Endodermal cell (in vitro differentiated cells): ENCODE measurements around the gene GARIN5B. TPM values are rescaled to one million over a fixed set of nuclear protein-coding genes. Genes with fewer than 3 reads are reported as not detected.

Experiments used
- DNase-seq: peaks from one replicate; pipeline ENCODE4 v3.0.0-alpha.2; 2017
- H3K27ac ChIP-seq: 2 replicates; pipeline ENCODE4 v1.5.1; 2013; ENCODE audit warnings: mild to moderate bottlenecking, low read depth, low read length, moderate library complexity
- H3K27me3 ChIP-seq: 2 replicates; pipeline ENCODE4 v1.6.1; 2013; ENCODE audit warnings: mild to moderate bottlenecking, low read length, moderate library complexity; ENCODE audit not compliant: insufficient read depth, control insufficient read depth, poor library complexity, severe bottlenecking
- H3K36me3 ChIP-seq: 2 replicates; pipeline ENCODE4 v1.7.0; 2013; ENCODE audit warnings: mild to moderate bottlenecking, low read length, moderate library complexity; ENCODE audit not compliant: control insufficient read depth, insufficient read depth
- H3K4me1 ChIP-seq: one replicate; pipeline ENCODE4 v1.7.0; 2013; ENCODE audit warnings: low read length; ENCODE audit not compliant: control insufficient read depth, insufficient read depth
- H3K4me3 ChIP-seq: 2 replicates; pipeline ENCODE4 v1.5.1; 2013; ENCODE audit warnings: mild to moderate bottlenecking, low read length, moderate library complexity
- H3K9ac ChIP-seq: 2 replicates; pipeline ENCODE4 v1.6.1; 2013; ENCODE audit warnings: mild to moderate bottlenecking, low read length, moderate library complexity; ENCODE audit not compliant: poor library complexity, severe bottlenecking; ENCODE audit errors: extremely low read depth
- H3K9me3 ChIP-seq: 2 replicates; pipeline ENCODE4 v1.6.1; 2013; ENCODE audit warnings: mild to moderate bottlenecking, low read length, moderate library complexity; ENCODE audit not compliant: control insufficient read depth
- H3K27ac Mint-ChIP-seq: 2 replicates; pipeline ENCODE4 v1.8.0; 2020; ENCODE audit warnings: mixed read lengths
- H3K27me3 Mint-ChIP-seq: 2 replicates; pipeline ENCODE4 v1.8.0; 2021; ENCODE audit warnings: mild to moderate bottlenecking, mixed read lengths; ENCODE audit not compliant: insufficient read depth
- H3K36me3 Mint-ChIP-seq: 2 replicates; pipeline ENCODE4 v1.8.0; 2020; ENCODE audit warnings: low read depth, mixed read lengths
- H3K4me1 Mint-ChIP-seq: 2 replicates; pipeline ENCODE4 v1.8.0; 2020; ENCODE audit warnings: mixed read lengths
- H3K4me3 Mint-ChIP-seq: 2 replicates; pipeline ENCODE4 v1.8.0; 2020; ENCODE audit warnings: mild to moderate bottlenecking, moderate library complexity, mixed read lengths
- H3K9me3 Mint-ChIP-seq: 2 replicates; pipeline ENCODE4 v1.8.0; 2020; ENCODE audit warnings: mild to moderate bottlenecking, mixed read lengths
- WGBS, 2 experiments: methylation state at CpG; one replicate each; pipeline versions ENCODE4 v1.1.5 to v1.1.7; 2013; ENCODE audit warnings: missing lambda C conversion rate in 2 of 2, mixed read lengths in 1 of 2; ENCODE audit not compliant: insufficient coverage in 1 of 2, insufficient read length in 1 of 2; 5-methylcytosine and 5-hydroxymethylcytosine counted together
- total RNA-seq, 2 donors: library from RNA; stranded (reverse); fragmentation: NEBNext Ultra II Directional in 1 of 2; extraction: Animal tissue kit (Norgen Biotek cat#: 25700) in 1 of 2; gene quantifications; 2 replicates in 1 of 2; 3 replicates in 1 of 2; pipeline ENCODE4 v1.2.1, GENCODE V29; 2021
- TF ChIP-seq, protein P1 (sequence below): fragments of 200-600 bp; sonication (generic); conservative IDR thresholded peaks from 2 replicates; pipeline ENCODE4 v1.5.0; 2021; ENCODE audit warnings: antibody characterized with exemption, mild to moderate bottlenecking

GARIN5B gene
- total RNA-seq, 2 donors from 2014 or later, result 0.09 to 0.11 TPM

DNA sequence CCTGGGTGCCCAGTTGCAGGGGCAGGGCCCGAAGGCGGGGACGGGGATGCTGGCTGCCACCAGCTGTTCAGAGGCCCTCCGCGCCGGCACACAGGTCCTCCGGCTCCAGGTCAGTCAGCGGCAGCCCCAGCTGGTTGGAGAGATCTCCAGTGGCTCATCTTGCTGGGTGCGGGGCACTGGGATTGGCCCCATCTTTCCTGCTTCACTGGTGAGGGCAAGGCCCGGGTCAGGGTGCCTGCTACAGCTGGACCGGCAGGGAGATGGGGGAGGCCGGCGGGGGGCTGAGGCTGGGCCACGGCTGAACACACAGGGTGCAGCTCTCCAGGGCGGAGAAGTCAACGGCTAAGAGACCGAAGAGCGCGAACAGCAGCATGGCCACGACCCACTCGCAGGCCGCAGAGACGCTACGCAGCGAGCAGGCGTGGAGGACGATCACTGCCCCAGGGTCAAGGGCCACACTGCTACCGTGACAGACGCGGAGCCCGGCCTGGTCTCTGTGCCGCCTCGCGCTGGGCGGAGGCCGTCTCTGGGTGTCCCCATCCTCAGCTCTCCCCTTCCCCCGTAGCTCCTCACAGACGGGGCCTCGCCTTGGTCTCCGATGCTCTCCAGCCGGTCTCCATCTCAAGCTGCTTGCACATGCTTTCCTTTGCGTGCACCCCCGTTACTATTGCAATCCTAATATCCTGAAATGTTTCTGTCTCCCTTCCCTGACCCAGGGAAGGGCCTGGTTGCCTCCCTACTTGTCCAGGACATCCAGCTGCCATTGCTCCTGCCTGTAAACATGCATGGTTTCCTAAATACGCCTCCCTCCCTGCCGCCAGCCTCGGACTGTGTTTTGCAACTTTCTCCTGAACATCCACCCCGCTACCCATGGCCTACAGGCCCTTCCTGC is 50.2 kb downstream of the GARIN5B start:
- Mint-ChIP-seq H3K27ac (peak overlapping the region; percentile 18), H3K4me3 (no peak overlapping the region), H3K4me1 (peaks cover 3% of the 10 kb centered on the region), H3K27me3 (no peaks in the 10 kb centered on the region), H3K36me3 (peaks cover 24% of the 10 kb centered on the region), H3K9me3 (no peaks in the 10 kb centered on the region)
- Histone ChIP-seq H3K36me3 (peaks cover 23% of the 10 kb centered on the region), H3K9me3 (no peaks in the 10 kb centered on the region), H3K4me3 (no peak overlapping the region), H3K4me1 (peaks cover 3% of the 10 kb centered on the region), H3K27ac (peak overlapping the region; percentile 17), H3K9ac (no peak overlapping the region), H3K27me3 (no peaks in the 10 kb centered on the region)
- no peak for DNase-seq
- WGBS, 2 experiments, result 93 to 94% methylated on average over 41 to 47 of the region's 47 CpGs
- TF ChIP-seq, protein P1, sequence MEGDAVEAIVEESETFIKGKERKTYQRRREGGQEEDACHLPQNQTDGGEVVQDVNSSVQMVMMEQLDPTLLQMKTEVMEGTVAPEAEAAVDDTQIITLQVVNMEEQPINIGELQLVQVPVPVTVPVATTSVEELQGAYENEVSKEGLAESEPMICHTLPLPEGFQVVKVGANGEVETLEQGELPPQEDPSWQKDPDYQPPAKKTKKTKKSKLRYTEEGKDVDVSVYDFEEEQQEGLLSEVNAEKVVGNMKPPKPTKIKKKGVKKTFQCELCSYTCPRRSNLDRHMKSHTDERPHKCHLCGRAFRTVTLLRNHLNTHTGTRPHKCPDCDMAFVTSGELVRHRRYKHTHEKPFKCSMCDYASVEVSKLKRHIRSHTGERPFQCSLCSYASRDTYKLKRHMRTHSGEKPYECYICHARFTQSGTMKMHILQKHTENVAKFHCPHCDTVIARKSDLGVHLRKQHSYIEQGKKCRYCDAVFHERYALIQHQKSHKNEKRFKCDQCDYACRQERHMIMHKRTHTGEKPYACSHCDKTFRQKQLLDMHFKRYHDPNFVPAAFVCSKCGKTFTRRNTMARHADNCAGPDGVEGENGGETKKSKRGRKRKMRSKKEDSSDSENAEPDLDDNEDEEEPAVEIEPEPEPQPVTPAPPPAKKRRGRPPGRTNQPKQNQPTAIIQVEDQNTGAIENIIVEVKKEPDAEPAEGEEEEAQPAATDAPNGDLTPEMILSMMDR, result no peak

- TF ChIP-seq, protein P1, result no peak
- Mint-ChIP-seq H3K27me3 (no peaks in the 10 kb centered on the region), H3K9me3 (no peaks in the 10 kb centered on the region), H3K4me1 (peaks cover 3% of the 10 kb centered on the region), H3K36me3 (peaks cover 32% of the 10 kb centered on the region), H3K4me3 (no peak overlapping the region), H3K27ac (no peak overlapping the region)
- no peaks in the 10 kb centered on the region for H3K9me3 ChIP-seq
- peaks cover 33% of the 10 kb centered on the region for H3K36me3 ChIP-seq
- H3K9ac ChIP-seq, result no peak overlapping the region
- H3K4me1 ChIP-seq, result peaks cover 3% of the 10 kb centered on the region
- no peak overlapping the region for H3K27ac ChIP-seq
- DNase-seq, result no peak
- no peaks in the 10 kb centered on the region for H3K27me3 ChIP-seq
- H3K4me3 ChIP-seq, result no peak overlapping the region
- WGBS, 2 experiments, result 94 to 100% methylated on average over 10 to 17 of the region's 18 CpGs
Measured at GRCh38 chr19:55311797-55312196, 51.3 kb downstream of the GARIN5B start.

DNA sequence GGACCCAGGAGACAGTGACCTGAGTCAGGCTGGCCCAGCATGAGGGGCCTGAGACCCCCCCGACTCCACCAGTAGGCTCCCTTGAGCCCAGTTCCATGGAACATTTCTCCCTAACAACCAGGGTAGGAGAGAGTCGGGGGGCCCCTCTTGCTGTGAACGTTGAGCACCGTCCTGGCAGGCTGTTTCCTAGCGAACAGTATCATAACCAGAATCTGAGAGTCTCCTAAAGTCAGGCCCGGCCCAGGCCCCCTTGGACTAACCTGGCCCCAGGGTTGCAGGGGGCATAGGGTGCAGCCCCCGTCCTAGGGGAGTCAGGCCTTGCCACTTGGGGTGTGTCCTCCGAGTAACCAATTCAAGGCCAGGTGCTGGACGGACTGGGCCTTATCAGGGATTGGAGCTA is 51.7 kb downstream of the GARIN5B start:
- no peaks in the 10 kb centered on the region for H3K27me3 Mint-ChIP-seq
- H3K36me3 ChIP-seq, result peaks cover 37% of the 10 kb centered on the region
- H3K4me3 Mint-ChIP-seq, result no peak overlapping the region
- H3K27ac Mint-ChIP-seq, result no peak overlapping the region
- no peak overlapping the region for H3K27ac ChIP-seq
- WGBS, 2 experiments, result 86 to 88% methylated on average over 7 to 9 of the region's 9 CpGs
- no peaks in the 10 kb centered on the region for H3K9me3 ChIP-seq
- no peaks in the 10 kb centered on the region for H3K27me3 ChIP-seq
- H3K9ac ChIP-seq, result no peak overlapping the region
- DNase-seq, result no peak
- H3K36me3 Mint-ChIP-seq, result peaks cover 36% of the 10 kb centered on the region
- H3K4me3 ChIP-seq, result no peak overlapping the region
- H3K4me1 ChIP-seq, result peaks cover 3% of the 10 kb centered on the region
- TF ChIP-seq, protein P1, result no peak
- no peaks in the 10 kb centered on the region for H3K9me3 Mint-ChIP-seq
- H3K4me1 Mint-ChIP-seq, result peaks cover 3% of the 10 kb centered on the region
